ENCODE measurements around the gene MEN1.
"Not testable (repeated sequence)": the region's sequence is repeated elsewhere in the genome, so short reads cannot be mapped to it uniquely, and the experiment has no call there.

Gene MEN1

GRCh38 chr11:64831411-64831891, 21.1 kb upstream of the MEN1 start:
- no peak for DNase-seq

- no peak for DNase-seq
Observed at GRCh38 chr11:64829536-64830251, 19.3 kb upstream of the MEN1 start.

DNA sequence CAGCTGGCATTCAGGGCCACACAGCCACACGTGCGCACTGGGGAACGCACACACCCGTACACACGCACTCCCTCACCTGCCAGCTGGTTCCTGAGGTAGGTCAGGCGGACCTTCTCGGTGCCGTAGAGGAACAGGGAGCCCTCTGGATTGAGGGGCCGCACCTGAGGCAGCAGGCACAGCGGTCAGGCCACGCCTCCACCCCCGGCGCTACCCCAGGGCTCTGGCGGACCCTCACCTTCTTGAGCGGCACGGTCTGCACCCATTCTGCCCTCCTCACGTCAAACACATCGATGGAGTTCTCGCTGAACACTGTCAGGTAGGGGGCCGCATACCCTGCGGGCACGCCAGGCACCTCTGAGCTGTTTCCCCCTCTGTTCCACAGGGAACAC, 17.1 kb upstream of the MEN1 start:
- no peak for DNase-seq

DNA sequence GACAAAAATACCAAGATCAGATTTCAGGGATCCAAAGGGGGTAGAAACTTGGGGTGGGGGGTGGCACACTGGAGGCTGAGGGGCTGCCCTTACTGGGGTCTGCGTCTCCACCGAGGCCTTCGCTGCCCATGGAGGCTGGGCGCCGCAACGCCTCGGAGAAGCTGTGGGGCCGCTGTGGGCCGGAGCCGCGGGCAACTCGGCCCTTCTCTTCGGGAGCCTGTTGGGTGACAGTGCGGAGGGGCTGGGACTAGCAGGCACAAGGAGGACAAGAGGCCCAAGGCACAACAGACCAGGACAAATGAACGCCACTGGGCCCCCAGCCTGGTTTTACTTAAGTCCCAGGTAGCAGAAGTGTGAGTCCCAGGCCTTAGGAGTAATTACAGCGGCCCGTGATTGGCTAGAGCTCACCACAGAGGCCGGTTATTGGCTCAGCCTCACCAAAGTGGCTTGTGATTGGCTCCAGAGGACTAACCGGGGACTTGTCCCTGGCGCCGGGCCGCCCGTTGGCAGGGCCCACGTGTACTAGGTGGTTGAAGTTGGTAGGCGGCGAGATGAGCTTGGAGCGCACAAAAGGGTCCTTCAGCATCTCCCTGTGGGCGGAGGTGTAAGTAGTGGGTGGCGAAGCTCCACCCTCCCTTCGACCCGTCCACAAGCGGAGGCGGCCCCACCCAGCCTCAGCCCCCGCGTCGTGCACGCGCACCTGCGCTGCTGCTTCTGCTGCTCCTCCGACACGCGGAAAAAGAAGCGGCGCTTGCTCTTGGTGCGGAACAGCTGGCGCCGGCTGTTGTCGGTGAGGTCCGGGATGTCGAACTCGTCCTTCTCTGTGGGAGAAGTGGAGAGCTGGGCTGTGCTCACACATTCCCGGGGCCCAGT, 16.5 kb upstream of the MEN1 start:
- no peak for DNase-seq

- no peak for DNase-seq
Observed at GRCh38 chr11:64826062-64826461, 15.7 kb upstream of the MEN1 start.

- no peak for DNase-seq
Observed at GRCh38 chr11:64823568-64824119, 13.3 kb upstream of the MEN1 start.

- no peak for DNase-seq
Observed at GRCh38 chr11:64817476-64817875, 7.1 kb upstream of the MEN1 start.

DNA sequence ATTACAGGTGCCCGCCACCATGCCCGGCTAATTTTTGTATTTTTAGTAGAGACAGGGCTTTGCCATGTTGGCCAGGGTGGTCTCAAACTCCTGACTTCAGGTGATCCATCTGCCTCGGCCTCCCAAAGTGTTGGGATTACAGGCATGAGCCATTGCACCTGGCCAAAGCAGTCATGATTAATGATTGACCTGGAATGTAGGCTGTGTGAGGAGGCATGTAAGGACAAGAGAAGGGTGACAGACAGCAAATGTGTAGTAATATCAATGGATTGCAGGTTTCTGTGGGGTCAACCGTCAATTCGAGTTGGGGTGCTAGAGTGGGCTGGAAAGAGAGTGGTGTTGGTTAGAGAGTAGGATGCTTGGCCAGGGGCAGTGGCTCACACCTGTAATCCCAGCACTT, 5.1 kb upstream of the MEN1 start:
- not testable (repeated sequence) for DNase-seq

DNA sequence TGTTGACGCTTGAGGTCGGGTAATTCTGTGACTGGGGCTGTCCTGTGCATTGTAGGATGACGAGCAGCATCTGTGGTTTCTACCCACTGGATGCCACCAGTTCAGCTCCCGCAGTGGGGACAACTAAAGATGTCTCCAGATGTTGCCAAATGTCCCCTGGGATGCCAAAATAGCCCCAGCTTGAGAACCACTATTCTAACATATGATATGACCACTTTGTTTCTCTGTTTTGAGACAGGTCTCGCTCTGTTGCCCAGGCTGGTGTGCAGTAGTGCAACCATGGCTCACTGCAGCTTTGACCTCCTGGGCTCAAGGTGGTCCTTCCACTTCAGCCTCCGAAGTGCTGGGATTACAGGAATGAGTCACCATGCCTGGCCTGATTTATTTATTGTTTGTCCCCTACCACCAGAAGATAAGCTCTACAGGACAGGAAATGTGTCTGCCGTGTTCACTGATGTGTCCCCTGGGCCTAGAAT, 4.4 kb upstream of the MEN1 start:
- DNase-seq: no peak

GRCh38 chr11:64813826-64814225, 3.5 kb upstream of the MEN1 start:
- no peak for DNase-seq

- peak in 5 of 6 experiments; percentile 48 to 82 (median 63) for DNase-seq
Observed at GRCh38 chr11:64810891-64811272, 531 bp upstream of the MEN1 start.

- peak in 3 of 6 experiments; percentile 8 to 53 (median 36) for DNase-seq
Observed at GRCh38 chr11:64809781-64810241, 540 bp downstream of the MEN1 start.

DNA sequence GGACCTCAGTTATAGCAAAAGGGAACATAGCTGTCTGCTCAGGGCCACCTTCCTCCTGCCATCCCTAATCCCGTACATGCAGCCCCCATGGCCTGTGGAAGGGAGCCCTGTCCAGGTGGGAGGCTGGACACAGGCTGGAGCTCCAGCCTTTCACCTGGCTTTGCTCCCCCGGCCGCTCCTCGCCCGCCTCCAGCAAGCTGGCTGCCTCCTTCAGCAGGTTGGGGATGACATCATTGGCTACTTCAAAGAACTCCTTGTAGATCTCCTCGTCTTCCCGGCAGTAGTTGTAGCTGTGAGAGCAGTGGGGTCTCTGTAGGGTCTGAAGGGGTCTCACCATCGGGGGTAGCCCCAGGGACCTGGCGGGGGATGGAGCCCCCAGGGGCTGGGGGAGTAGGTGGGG, 4.9 kb downstream of the MEN1 start:
- no peak for DNase-seq

DNA sequence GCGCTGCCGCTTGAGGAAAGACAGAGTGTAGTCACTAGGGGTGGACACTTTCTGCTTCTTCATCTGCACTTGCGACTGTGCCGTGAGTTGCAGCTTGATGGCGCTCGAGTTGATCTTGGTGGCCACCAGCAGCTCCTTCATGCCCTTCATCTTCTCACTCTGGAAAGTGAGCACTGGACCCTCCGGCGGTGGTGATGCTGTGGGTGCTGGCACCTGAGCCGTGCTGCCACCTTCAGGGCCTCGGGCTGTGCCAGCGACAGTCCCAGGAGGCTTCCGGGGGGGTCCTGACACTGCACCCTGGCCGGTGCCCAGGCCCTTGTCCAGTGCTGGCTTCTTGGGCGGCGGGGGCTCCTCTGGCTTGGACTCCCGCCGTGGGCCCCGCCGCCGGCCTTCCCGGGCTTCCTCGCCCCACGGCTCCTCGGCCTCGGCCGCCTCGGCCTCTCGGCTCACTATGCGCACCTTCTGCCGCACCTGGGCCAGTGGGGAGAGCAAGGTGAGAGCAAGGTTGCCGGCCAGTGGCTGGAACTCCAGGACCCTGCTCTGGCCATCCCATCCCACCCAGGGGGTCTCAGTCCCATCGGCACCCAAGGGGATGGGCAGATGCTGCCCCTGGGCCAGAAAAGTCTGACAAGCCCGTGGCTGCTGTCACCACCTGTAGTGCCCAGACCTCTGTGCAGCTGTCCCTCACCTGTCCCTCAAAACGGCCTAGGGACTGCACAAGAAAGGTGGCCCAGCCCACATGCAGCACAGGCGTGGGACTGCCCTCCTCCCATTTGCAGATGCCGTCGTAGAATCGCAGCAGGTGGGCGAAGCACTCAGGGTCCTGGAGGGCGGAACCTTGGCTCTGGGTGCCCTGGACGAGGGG, 5.8 kb downstream of the MEN1 start:
- no peak for DNase-seq

GRCh38 chr11:64803846-64804345, 6.5 kb downstream of the MEN1 start:
- DNase-seq: no peak

DNA sequence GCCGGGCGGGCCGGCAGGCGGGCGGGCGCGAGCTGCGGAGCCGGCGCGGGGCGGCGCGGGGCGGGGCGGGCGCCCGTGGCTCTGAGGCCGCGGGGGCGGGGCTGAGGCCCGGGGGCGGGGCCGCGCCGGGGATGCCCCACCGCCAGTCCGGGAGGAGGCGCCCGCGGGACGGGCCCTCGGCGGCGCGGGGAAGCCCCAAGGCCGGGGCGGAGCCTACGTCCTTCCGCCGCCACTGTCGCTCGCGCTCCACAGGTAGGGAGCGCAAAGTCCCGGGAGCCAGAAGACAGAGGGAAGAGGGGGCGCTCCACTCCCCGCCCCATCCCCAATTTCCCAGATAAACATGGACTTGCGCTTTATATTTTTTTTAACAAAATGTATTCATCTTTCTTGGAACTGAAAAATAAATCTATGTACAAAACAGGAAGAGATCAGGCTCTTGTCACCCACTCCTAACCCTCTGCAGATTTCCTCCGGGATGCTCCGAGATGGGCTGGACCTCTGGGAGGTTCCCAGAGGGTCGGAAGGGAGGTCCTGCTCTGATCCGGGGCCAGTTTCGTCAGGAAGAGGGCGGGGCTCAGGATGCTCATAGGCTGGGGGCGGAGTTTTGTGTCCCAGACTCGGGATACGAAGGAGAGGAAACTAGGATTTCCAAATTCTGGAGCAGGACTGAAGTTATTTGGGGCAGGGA, 7.0 kb downstream of the MEN1 start, which contains the start of gene MAP4K2:
Gene MAP4K2 (minus strand): TSS at position 57 of the 688 bp plus-strand sequence. CDS start 65 bp downstream, outside the sequence.
- peak; percentile 75 to 87 (median 82) for DNase-seq

DNA sequence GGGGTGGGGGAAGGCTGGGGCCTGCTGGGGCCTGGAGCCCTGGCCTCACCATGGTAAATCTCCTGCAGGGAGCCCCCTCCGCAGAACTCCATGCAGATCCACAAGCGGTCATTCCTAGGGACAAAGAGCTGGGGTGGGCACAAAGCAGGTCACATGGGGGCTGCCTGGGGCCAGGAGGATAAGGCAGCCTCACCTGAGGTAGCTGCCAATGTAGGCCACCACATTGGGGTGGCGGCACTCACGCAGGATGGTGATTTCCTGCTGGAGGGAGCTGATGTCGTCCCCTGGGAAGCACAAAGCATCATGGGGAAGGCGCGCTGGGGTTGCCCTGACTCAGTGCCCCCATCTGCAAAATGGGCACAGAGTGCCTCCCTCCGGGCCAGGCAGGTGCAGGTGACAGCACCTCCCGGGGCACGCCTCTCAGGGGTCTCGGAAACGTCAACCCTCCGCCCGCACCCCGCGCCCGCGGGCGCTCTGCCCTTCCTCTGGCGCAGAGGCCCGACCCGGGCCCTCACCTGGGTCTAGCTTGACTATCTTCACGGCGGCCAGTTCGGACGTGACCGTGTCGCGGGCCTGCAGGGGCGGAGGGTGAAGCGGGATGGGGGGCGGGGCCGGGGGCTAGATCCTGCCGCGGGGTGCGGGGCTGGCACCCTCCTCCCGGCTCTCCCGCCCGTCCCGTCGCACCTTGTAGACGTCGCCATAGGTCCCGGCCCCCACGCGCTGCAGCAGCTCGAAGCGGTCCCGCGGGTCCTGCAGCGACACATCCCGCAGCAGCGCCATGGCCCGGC, 7.8 kb downstream of the MEN1 start:
- DNase-seq: peak in 3 of 6 experiments; percentile 38 to 66 (median 51)

GRCh38 chr11:64801561-64802369, 8.6 kb downstream of the MEN1 start:
- peak in 1 of 6 experiments; percentile 16 for DNase-seq

DNA sequence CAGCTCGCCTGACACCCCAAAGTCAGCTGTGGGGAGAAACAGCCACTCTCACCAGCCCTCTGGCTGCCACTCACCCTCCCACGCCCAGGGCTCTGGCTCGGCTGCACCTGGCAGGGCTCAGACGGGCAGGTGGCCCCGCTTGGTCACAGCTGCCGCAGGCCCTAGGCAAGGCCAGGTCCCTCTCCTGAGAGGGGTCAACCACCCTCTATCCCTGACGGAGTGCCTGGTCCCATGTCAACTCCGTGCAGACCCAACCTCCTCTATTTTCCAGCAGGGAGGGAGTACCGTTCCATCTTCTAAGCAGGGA, 9.2 kb downstream of the MEN1 start:
- DNase-seq: no peak

All from stimulated activated naive CD4-positive, alpha-beta T cell (primary cell).